Rectal smooth muscle tissue (tissue), 1 donor: ENCODE data around the gene ZFP91.

Experiments
- H3K27ac ChIP-seq: one replicate; pipeline ENCODE4 v1.7.0; 2013; ENCODE audit warnings: low read depth, low read length, inconsistent platforms
- H3K27me3 ChIP-seq: one replicate; pipeline ENCODE4 v1.7.0; 2013; ENCODE audit warnings: low read length; ENCODE audit not compliant: control insufficient read depth, insufficient read depth
- H3K36me3 ChIP-seq: one replicate; pipeline ENCODE4 v1.7.0; 2013; ENCODE audit warnings: low read length; ENCODE audit not compliant: control insufficient read depth, insufficient read depth
- H3K4me1 ChIP-seq: one replicate; pipeline ENCODE4 v1.7.0; 2013; ENCODE audit warnings: low read length; ENCODE audit not compliant: control insufficient read depth, insufficient read depth
- H3K4me3 ChIP-seq: one replicate; pipeline ENCODE4 v1.7.0; 2013; ENCODE audit warnings: low read length
- H3K9ac ChIP-seq: one replicate; pipeline ENCODE4 v1.7.0; 2013; ENCODE audit warnings: low read length

Gene ZFP91

GRCh38 chr11:58659404-58659803, 80.5 kb downstream of the ZFP91 start:
- Histone ChIP-seq H3K27ac (no peak overlapping the region), H3K4me1 (no peaks in the 10 kb centered on the region), H3K4me3 (no peak overlapping the region), H3K36me3 (no peaks in the 10 kb centered on the region), H3K9ac (no peak overlapping the region), H3K27me3 (no peaks in the 10 kb centered on the region)

GRCh38 chr11:58659910-58660570, 81.2 kb downstream of the ZFP91 start:
- Histone ChIP-seq H3K4me3 (no peak overlapping the region), H3K4me1 (no peaks in the 10 kb centered on the region), H3K27me3 (no peaks in the 10 kb centered on the region), H3K27ac (no peak overlapping the region), H3K36me3 (no peaks in the 10 kb centered on the region), H3K9ac (no peak overlapping the region)
